Activated naive CD4-positive, alpha-beta T cell treated with anti-CD3 and anti-CD28 coated beads, Interleukin-2, amount 50 U/mL, for 72 hours (primary cell): Measurements from ENCODE around the gene CDK2AP2. TPM values are rescaled to one million over a fixed set of nuclear protein-coding genes. Genes with fewer than 3 reads are reported as not detected.
"Not testable (repeated sequence)": the region's sequence is repeated elsewhere in the genome, so short reads cannot be mapped to it uniquely, and the experiment has no call there.

Experiments used
- ATAC-seq, 2 donors: fragments of 150-1000 bp; cut with Tn5 transposase; 2 replicates each; pipeline ENCODE4 v1.10.0; 2021; ENCODE audit warnings: mild to moderate bottlenecking in 2 of 2, moderate library complexity in 2 of 2
- DNase-seq, 2 donors: peaks; one replicate each; pipeline ENCODE4 v3.0.0; 2021 to 2022; ENCODE audit warnings: low spot score in 2 of 2
- H3K27ac Mint-ChIP-seq, 2 donors: one replicate each; pipeline ENCODE4 v1.8.0; 2022; ENCODE audit warnings: mild to moderate bottlenecking in 2 of 2, mixed read lengths in 2 of 2
- H3K36me3 Mint-ChIP-seq, 2 donors: one replicate each; pipeline ENCODE4 v1.8.0; 2022; ENCODE audit warnings: mixed read lengths in 2 of 2
- H3K9me3 Mint-ChIP-seq, 2 donors: one replicate each; pipeline ENCODE4 v1.8.0; 2022; ENCODE audit warnings: mixed read lengths in 2 of 2
- total RNA-seq, 2 donors: library from RNA; stranded (reverse); gene quantifications; one replicate each; pipeline ENCODE4 v1.2.3, GENCODE V29; 2022

The CDK2AP2 gene
- total RNA-seq, 2 donors from 2014 or later: 72.4 to 85.2 TPM

DNA sequence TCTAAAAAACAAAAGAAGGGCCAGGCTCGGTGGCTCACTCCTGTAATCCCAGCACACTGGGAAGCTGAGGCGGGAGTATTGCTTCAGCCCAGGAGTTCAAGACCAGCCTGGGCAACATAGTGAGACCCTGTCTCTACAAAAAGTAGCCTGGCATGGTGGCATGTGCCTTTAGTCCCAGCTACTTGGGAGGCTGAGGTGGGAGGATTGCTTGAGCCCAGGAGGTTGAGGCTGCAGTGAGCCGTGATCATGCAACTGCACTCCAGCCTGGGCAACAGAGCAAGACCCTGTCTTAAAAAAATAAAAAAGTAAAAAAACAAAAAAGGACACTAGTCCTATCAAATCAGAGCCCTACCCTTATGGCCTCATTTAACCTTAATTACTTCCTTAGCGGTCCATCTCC lies 3.6 kb upstream of the CDK2AP2 start:
- not testable (repeated sequence) for H3K27ac Mint-ChIP-seq, H3K36me3 Mint-ChIP-seq, H3K9me3 Mint-ChIP-seq, ATAC-seq, DNase-seq

DNA sequence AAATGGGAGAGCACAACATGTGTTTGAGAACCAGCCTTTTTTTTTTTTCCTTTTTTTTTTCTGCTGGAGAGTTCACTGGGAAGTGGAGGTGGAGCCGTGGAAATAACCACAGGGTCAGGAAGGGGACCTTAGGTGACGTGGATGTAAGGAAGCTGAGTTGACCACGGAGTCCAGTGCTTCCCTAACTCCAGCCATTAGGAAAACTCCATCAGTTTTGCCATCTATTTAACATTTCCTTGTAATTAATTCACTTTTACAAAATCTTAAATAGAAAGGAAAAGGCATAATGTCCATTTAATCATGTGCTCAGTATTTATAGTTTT lies 2.0 kb upstream of the CDK2AP2 start:
- Mint-ChIP-seq H3K9me3 (no peaks in the 10 kb centered on the region), H3K36me3 (peaks cover 8 to 10% of the 10 kb centered on the region in 2 donors), H3K27ac (no peak overlapping the region)
- DNase-seq (no peak), ATAC-seq (no peak)

DNA sequence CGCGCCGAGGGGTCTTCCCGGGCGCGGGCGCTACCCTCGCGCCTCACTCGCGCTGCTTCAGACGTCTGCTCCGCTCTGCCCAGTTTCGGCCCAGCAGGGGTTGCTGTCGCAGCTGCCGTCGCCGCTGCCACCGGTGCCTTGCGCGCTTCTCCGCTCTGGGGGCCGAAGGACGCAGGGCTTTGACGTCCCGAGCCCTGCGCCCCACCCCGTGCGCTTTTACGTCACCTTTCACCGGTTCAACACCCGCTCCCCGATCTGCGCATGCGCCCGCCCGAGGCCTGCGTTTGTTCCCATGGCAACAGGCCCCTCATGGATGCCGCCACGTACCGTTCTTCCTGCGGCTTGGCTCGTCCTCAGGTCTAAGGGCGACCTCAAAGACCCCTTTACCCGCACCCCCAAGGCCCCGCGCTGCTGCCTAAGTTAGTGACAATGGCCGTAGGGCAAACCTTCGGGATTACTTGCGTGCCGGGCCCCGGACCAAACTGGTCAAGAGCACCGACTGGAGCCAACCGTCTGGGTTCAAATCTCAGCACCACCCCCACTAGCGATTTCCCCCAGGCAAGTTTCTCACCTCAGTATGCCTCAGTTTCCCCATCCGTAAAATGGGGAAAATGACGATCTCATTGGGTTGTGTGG lies 642 bp upstream of the CDK2AP2 start:
- Mint-ChIP-seq H3K27ac (peak overlapping the region; percentile 97 to 99), H3K36me3 (peaks cover 8 to 10% of the 10 kb centered on the region in 2 donors), H3K9me3 (no peaks in the 10 kb centered on the region)
- DNase-seq (peak; percentile 98 to 99), ATAC-seq (peak; percentile 32 to 38)

DNA sequence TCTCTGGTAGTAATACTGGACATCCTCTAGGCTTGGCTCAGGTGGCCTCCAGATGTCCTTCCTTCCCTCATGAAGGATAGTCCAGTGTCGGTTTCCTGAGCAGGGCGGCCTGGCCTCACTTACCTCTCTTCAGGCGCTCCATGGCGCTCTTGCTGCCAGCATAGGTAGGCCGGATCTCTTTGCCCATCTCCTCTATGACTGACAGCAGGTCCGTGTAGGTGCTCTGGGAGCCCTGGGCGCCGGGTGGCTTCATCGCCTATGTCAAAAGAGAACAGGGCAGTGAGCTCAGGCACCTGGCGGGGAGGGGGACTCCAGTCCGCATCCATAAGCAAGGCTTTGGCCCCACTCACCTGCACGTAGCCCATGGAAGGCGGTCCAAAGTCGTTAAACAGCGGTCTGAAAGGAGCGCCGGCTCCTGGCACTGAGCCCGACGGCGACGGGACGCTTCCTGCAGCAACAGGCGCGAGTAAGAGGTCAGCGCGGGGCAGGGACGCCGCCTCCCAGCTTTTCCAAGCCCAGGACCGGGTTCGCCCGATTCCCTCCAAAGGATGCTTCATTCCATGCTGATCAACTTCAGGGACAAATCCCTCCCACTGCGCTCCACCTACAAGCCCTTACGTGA lies 609 bp downstream of the CDK2AP2 start:
- ATAC-seq: no peak
- Mint-ChIP-seq H3K27ac (peak overlapping the region; percentile 97), H3K36me3 (peaks cover 8 to 15% of the 10 kb centered on the region in 2 donors), H3K9me3 (no peaks in the 10 kb centered on the region)
- no peak for DNase-seq

DNA sequence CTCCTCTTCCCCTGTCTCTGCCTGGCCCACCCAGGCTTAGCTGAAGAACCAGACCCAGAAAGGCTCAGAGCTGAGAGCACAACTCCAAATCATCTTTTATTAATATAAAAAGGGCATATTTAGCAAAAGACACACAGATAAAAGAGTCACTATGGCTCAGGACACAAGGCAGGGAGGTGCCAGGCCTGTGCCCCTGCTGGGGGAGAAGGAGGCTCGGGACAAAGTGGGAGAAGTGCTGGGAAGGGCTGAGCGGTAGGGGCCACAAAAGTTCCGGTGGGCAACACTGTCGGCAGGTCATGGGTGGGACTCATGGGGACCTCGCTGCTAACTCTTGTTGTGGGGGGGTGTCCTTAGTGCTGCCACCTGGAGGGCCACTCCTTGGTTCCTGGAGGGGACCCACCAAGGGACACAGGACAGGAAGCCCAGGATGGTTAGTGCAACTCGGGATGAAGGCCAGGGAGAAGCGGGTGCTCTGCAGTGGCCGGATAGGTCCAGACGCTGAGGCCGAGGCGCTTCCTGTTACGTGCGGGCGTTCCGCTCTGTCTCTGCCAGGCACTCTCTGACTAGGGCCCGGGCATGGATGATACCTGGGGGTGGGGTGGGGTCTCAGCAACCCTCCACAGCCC lies 1.4 kb downstream of the CDK2AP2 start:
- H3K27ac Mint-ChIP-seq: peak overlapping the region; percentile 97
- H3K9me3 Mint-ChIP-seq: no peaks in the 10 kb centered on the region
- H3K36me3 Mint-ChIP-seq: peaks cover 8 to 15% of the 10 kb centered on the region in 2 donors
- DNase-seq: peak in 1 of 2 donors; percentile 61
- no peak for ATAC-seq

DNA sequence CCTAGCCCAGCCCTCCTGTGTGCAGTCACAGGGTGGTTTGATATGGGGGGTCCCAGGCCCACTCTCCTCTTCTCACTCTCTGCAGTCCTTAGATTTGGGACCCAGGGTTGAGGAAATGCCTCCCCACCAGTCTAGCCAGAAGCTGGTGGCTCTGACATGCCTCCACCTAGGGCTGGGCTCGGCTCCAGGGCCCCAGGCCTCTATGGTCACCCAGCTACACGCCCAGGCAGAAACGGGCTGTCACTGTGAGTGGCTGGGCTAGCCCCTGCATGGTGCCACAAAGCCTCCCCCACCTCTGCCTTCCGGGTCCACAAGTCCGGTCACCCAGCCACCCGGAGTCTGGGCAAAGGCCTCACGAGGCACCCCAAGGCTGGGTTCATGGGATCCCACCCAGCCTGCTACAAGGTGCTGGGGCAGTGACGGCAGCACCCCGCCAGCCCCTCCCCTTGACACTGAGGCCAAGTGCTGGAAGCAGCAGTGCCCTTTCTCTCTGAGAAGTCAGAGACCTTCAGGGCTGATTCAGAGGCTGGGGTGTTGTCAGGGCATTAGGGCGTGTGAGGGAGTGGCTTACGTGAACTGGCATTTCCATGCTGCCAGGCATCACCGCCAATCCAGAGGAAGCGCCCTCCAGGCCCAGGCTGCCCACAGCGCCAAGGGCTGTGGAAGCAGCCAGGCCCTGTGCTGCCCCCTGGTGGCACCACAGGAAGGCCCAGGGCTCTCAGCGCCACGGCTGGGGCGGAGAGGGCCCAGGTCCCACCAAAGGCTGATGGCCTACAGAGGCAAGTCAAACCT lies 2.2 kb downstream of the CDK2AP2 start:
- Mint-ChIP-seq H3K36me3 (peaks cover 14 to 20% of the 10 kb centered on the region in 2 donors), H3K27ac (peak overlapping the region; percentile 97 to 98), H3K9me3 (no peaks in the 10 kb centered on the region)
- DNase-seq: peak; percentile 95 to 96
- ATAC-seq: peak; percentile 59 to 68

DNA sequence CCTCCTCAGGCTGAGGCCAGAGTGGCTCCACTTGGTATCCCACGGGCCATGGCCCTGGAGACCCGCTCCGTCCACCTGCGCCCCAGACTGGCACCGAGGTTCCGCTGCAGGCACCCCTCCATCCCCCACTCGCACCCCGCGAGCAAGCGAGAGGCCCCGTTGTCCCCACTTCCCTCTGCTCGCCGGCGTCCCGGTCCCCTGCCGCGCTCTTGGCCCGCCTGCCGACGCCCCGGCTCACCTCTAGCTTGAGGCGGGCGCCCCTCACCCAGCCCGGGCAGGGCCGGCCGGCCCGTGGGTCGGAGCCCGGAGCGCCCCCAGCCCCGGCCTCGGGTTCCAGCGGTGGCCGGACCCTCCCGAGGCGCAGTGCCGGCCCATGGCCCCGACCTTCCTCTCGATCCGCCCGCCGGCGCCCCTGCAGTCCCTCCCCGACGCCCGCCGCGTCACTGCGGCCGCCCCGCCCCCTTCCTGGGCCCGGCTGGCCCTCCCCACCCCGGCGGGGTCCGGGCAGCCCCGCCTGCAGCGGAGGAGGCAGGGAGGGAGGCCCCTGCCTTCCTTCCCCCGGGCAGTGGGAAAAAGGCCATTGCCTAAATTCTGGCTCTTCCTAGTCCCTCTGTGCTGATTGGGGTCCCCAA lies 2.9 kb downstream of the CDK2AP2 start, which contains the start of gene PITPNM1:
TSS of gene PITPNM1 (minus strand) at position 414 of the 632 bp plus-strand sequence. CDS start 1,183 bp downstream, outside the sequence.
- peak; percentile 19 to 26 for ATAC-seq
- H3K27ac Mint-ChIP-seq: peak within 1 kb of the TSS; percentile 97 to 98
- peak; percentile 81 to 83 for DNase-seq
- no peaks in the 10 kb centered on the region for H3K9me3 Mint-ChIP-seq
- H3K36me3 Mint-ChIP-seq: peaks cover 21 to 24% of the 10 kb centered on the region in 2 donors

DNA sequence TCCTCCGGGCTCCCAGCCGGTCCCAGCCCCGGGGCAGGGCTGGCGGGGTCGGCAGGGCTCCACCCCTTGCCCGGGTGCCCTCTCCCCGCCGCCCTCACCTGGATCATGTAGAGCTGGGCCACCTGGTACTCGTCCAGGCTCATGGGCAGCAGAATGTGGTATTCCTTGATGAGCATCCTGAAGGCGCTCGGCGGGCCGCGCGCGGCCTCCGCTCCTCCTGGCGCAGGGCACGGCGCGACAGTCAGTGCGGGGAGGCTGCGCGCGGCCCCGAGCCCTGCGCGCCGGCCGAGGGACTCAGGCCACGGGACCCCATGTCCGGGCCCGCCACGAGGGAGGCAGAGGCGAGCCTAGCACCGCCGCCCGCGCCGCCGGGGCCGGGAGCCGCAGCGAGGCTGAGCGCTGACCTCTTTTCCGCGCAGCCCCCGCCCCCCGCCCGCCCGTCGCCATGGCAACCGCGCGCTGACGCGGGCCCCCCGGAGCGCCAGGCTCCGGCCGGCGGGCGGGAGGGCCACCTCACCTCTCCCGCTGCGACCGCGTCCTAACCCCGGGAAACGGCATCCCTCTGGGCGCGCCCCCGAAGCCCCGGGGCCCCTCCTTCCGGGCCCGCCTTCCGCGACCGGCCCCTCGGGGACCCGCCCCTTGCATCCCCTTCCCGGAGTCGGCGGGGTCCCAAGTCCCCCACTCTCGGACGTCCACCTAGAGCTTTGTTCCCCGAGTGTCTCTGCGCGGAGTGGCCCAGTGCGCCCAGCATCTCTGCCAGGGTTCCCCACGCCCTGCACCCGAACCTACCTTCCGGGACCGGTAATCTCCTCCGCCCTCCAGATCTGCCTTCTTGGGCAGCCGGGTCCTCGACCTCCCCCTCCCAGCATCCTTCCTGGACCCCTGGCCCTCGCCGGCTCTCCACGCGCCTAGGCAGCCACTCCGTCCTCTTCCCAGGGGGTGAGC lies 3.7 kb downstream of the CDK2AP2 start:
- H3K27ac Mint-ChIP-seq: peak overlapping the region; percentile 95 to 97
- H3K36me3 Mint-ChIP-seq: peaks cover 21 to 24% of the 10 kb centered on the region in 2 donors
- DNase-seq (peak in 1 of 2 donors; percentile 69), ATAC-seq (no peak)
- no peaks in the 10 kb centered on the region for H3K9me3 Mint-ChIP-seq

DNA sequence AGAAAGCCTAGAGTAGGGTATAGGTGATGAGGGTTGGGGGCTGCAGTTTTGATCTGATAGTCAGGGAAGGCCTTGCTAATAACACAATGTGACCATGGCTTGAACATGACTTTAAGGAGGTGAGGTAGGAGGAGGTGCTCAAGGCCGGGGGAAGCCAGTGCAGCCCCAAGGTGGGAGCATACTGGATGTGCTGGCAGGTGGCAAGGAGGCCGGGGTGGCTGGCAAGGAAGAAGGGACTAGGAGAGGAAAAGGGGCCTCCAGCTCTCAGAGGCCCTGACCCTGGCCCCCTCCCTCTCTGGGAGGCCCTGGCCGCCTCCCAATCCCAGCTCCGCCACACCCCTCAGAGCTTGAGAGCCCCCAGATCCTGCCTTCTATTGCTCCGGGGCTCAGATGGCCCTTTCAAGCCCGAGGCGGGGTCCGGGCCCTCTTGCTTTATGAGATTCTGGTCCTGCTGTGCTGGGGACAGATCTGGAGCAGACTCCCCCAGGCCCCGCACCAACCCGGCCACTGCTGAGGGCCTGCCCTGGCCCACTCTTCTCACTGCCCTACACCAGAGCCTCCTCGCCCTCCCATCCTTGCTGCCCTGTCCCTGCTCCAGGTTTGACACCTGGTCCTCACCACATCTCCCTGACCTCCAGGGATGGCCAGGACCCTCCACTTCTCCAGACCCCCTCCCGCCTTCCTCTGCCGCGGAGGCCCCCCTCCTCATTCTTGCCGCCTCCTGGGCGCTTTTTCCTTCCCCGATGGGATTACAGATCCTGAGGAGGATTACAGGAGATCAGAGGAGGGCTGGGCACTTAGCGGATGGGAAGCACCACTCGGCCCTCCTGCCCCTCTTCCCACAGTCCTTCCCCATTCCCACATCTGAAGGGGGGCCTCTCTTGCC lies 4.6 kb downstream of the CDK2AP2 start:
- peaks cover 21 to 24% of the 10 kb centered on the region in 2 donors for H3K36me3 Mint-ChIP-seq
- peak overlapping the region; percentile 71 to 74 for H3K27ac Mint-ChIP-seq
- DNase-seq: peak in 1 of 2 donors; percentile 56
- no peak for ATAC-seq
- H3K9me3 Mint-ChIP-seq: no peaks in the 10 kb centered on the region

DNA sequence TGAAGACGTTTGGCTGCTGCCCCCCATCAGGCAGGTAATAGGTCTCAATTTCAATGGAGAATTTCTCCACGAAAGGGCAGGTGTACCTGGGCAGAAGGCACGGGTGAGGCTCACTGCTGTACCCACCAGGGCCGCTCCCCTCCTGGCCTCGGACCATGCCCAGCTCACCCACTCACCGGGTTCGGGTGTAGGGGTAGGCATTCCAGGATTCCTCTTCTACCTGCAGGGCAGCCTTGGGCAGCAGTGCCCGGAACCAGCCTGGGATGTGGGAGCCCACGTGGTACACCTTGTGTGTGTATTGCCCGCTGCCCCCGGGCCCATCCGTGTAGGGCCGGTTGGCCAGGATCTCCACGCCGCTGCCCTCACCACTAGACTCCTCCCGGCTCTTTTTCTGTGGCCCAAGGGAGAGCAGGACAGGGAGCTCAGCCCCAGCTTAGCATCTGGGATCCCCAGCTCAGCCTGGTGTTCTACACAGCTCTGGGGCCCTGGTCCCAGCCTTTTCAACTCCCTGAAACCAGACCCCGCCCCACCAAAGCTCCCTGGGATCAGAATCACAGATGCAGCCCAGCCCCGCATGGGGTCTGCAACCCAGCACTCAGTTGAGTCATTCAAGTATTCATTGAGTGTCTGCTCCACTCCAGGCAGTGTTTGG lies 5.5 kb downstream of the CDK2AP2 start:
- peak overlapping the region; percentile 7 to 71 for H3K27ac Mint-ChIP-seq
- no peak for DNase-seq
- H3K9me3 Mint-ChIP-seq: no peaks in the 10 kb centered on the region
- peaks cover 21 to 22% of the 10 kb centered on the region in 2 donors for H3K36me3 Mint-ChIP-seq
- ATAC-seq: no peak

DNA sequence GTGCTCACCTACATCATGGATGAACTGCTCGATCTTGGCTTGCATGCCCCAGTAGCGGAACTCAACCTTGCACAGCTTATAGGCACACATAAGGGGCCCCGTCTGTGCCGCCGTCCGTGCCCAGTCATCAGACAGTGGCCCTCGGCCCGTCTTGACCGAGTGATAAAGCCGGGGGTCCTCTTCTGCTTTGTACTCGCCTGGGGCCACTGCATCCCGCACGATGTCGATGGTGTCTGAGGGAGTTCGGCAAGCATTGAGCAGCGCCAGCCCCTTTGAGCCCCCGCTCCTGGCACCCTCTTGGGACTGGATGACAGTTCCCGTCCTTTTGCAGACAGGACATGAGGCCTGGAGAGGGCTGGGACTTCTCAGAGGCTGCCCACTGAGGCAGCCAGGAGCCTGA lies 6.1 kb downstream of the CDK2AP2 start:
- ATAC-seq (no peak), DNase-seq (peak in 1 of 2 donors; percentile 56)
- H3K36me3 Mint-ChIP-seq: peaks cover 15 to 18% of the 10 kb centered on the region in 2 donors

DNA sequence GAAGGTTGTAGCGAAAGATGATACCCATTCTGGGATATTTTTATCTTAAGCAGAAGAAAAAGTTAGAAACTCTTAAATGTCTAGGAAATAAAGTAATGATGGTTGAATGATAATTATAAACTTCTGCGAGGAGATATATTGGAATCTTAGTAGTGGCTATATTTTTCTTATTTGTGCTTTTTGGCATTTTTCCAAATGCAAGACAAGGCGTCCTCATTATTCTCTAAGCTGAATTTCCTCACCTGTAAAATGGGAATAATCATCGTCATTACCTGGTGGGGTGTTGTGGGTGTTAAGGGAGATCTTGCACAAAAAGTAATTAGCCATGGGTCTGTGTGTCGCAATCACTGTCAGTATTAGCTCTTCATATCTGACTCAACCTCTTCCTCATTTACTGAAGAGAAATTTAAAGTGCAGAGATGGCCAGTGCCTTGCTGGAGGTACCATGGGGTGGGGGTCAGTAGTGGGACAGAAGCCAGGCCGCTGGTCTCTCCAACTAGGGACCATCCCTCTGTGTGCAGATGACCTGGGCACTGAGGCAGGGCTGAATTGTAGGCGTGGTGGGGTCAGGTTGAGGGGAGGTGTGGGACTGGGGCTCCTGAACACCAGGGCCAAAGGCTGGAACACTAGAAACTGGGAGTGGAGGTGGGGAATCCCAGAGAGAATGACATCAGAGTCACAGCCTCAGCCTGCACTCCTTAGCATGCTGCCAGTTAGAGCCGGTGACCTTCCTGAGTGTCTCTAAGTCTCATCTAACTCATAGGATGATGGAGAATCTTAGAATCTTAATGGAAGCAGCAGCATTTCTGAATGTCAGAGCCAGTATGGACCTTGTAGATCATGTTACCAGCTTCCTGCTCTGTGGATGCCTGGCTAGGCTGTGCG lies 6.9 kb downstream of the CDK2AP2 start:
- ATAC-seq (no peak), DNase-seq (no peak)
- Mint-ChIP-seq H3K9me3 (no peaks in the 10 kb centered on the region), H3K36me3 (peaks cover 13 to 15% of the 10 kb centered on the region in 2 donors), H3K27ac (peak overlapping the region in 1 of 2 donors; percentile 33)

More for the DNA sequence above, 6.1 kb downstream of the CDK2AP2 start:
- Mint-ChIP-seq H3K27ac (no peak overlapping the region), H3K9me3 (no peaks in the 10 kb centered on the region)

DNA sequence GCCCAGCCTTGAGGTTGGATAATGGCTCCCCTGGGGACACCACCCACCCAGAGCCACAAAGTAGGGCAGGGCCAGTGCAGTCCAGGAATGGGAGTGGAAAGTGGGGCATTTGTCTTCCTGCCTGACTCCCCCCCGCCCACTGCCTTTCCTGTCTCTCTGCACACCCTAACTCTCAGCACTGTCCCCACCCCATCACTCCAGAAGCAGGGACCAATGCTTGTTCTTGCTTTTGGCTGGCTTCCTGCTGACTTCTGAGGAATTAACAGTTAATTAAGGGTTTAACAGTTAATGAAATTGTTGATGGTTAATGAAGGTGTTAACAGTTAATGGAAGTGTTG lies 7.5 kb downstream of the CDK2AP2 start:
- no peak for ATAC-seq
- DNase-seq: no peak
- Mint-ChIP-seq H3K9me3 (no peaks in the 10 kb centered on the region), H3K36me3 (peaks cover 13 to 14% of the 10 kb centered on the region in 2 donors), H3K27ac (no peak overlapping the region)
